Neuron (in vitro differentiated cells): ENCODE data around the gene CREB3.

Experiments
- H2AFZ ChIP-seq: one replicate; pipeline ENCODE4 v1.6.1; 2013; ENCODE audit warnings: low read depth, mild to moderate bottlenecking, inconsistent platforms, low read length, moderate library complexity
- H3K27me3 ChIP-seq: one replicate; pipeline ENCODE4 v1.6.1; 2013; ENCODE audit warnings: low read length; ENCODE audit not compliant: insufficient read depth
- H3K36me3 ChIP-seq: one replicate; pipeline ENCODE4 v1.6.1; 2013; ENCODE audit warnings: low read length; ENCODE audit not compliant: insufficient read depth
- H3K4me1 ChIP-seq: one replicate; pipeline ENCODE4 v1.6.1; 2013; ENCODE audit warnings: low read length; ENCODE audit not compliant: insufficient read depth
- H3K4me3 ChIP-seq: 2 replicates; pipeline ENCODE4 v1.5.1; 2013; ENCODE audit warnings: mild to moderate bottlenecking, low read length, moderate library complexity
- H3K9me3 ChIP-seq: one replicate; pipeline ENCODE4 v1.6.1; 2013; ENCODE audit warnings: low read length

Gene CREB3

GRCh38 chr9:35769763-35770162 is 37.3 kb downstream of the CREB3 start:
- Histone ChIP-seq H3K36me3 (no peaks in the 10 kb centered on the region), H2AFZ (no peak overlapping the region), H3K9me3 (no peaks in the 10 kb centered on the region), H3K4me3 (no peak overlapping the region), H3K27me3 (no peaks in the 10 kb centered on the region), H3K4me1 (no peaks in the 10 kb centered on the region)

GRCh38 chr9:35771075-35771433 is 38.6 kb downstream of the CREB3 start:
- Histone ChIP-seq H2AFZ (no peak overlapping the region), H3K4me1 (peaks cover 3% of the 10 kb centered on the region), H3K27me3 (no peaks in the 10 kb centered on the region), H3K4me3 (no peak overlapping the region), H3K36me3 (no peaks in the 10 kb centered on the region), H3K9me3 (no peaks in the 10 kb centered on the region)

GRCh38 chr9:35771534-35771933 is 39.1 kb downstream of the CREB3 start:
- Histone ChIP-seq H3K27me3 (no peaks in the 10 kb centered on the region), H3K4me3 (no peak overlapping the region), H3K4me1 (peaks cover 4% of the 10 kb centered on the region), H3K9me3 (no peaks in the 10 kb centered on the region), H3K36me3 (no peaks in the 10 kb centered on the region), H2AFZ (no peak overlapping the region)

GRCh38 chr9:35771943-35772342 is 39.5 kb downstream of the CREB3 start:
- no peaks in the 10 kb centered on the region for H3K9me3 ChIP-seq
- H3K4me3 ChIP-seq = no peak overlapping the region
- H2AFZ ChIP-seq = no peak overlapping the region
- peaks cover 4% of the 10 kb centered on the region for H3K4me1 ChIP-seq
- H3K27me3 ChIP-seq = no peaks in the 10 kb centered on the region
- H3K36me3 ChIP-seq = no peaks in the 10 kb centered on the region

GRCh38 chr9:35774907-35775635 is 42.6 kb downstream of the CREB3 start:
- Histone ChIP-seq H3K27me3 (no peaks in the 10 kb centered on the region), H3K4me3 (no peak overlapping the region), H3K4me1 (peaks cover 4% of the 10 kb centered on the region), H3K36me3 (no peaks in the 10 kb centered on the region), H2AFZ (peak overlapping the region; percentile 32), H3K9me3 (no peaks in the 10 kb centered on the region)

GRCh38 chr9:35776018-35776417 is 43.6 kb downstream of the CREB3 start:
- no peaks in the 10 kb centered on the region for H3K27me3 ChIP-seq
- H2AFZ ChIP-seq = peak overlapping the region; percentile 32
- H3K36me3 ChIP-seq = no peaks in the 10 kb centered on the region
- peaks cover 4% of the 10 kb centered on the region for H3K4me1 ChIP-seq
- no peaks in the 10 kb centered on the region for H3K9me3 ChIP-seq
- no peak overlapping the region for H3K4me3 ChIP-seq

GRCh38 chr9:35778496-35778895 is 46.0 kb downstream of the CREB3 start:
- H2AFZ ChIP-seq = no peak overlapping the region
- no peaks in the 10 kb centered on the region for H3K27me3 ChIP-seq
- H3K4me3 ChIP-seq = no peak overlapping the region
- H3K9me3 ChIP-seq = no peaks in the 10 kb centered on the region
- H3K4me1 ChIP-seq = peaks cover 4% of the 10 kb centered on the region
- no peaks in the 10 kb centered on the region for H3K36me3 ChIP-seq

- no peaks in the 10 kb centered on the region for H3K36me3 ChIP-seq
- H3K4me3 ChIP-seq = no peak overlapping the region
Observed at GRCh38 chr9:35781066-35781465, 48.6 kb downstream of the CREB3 start.

GRCh38 chr9:35783418-35783817 is 51.0 kb downstream of the CREB3 start:
- H2AFZ ChIP-seq = no peak overlapping the region
- H3K4me1 ChIP-seq = no peaks in the 10 kb centered on the region
- H3K36me3 ChIP-seq = no peaks in the 10 kb centered on the region
- H3K4me3 ChIP-seq = no peak overlapping the region
- no peaks in the 10 kb centered on the region for H3K27me3 ChIP-seq
- no peaks in the 10 kb centered on the region for H3K9me3 ChIP-seq

More at GRCh38 chr9:35781066-35781465, 48.6 kb downstream of the CREB3 start:
- no peak overlapping the region for H2AFZ ChIP-seq
- H3K27me3 ChIP-seq = no peaks in the 10 kb centered on the region
- no peaks in the 10 kb centered on the region for H3K9me3 ChIP-seq
- H3K4me1 ChIP-seq = peaks cover under 1% of the 10 kb centered on the region
